HG03103 (cell line): ENCODE results near the gene TMEM151A.
"Not testable (repeated sequence)": the region's sequence is repeated elsewhere in the genome, so short reads cannot be mapped to it uniquely, and the experiment has no call there.

Experiments
- ATAC-seq: cut with Tn5 transposase; IDR thresholded peaks from one replicate; pipeline ENCODE4 v1.9.1; 2021; ENCODE audit warnings: low read depth; ENCODE audit not compliant: unreplicated experiment

The TMEM151A gene

DNA sequence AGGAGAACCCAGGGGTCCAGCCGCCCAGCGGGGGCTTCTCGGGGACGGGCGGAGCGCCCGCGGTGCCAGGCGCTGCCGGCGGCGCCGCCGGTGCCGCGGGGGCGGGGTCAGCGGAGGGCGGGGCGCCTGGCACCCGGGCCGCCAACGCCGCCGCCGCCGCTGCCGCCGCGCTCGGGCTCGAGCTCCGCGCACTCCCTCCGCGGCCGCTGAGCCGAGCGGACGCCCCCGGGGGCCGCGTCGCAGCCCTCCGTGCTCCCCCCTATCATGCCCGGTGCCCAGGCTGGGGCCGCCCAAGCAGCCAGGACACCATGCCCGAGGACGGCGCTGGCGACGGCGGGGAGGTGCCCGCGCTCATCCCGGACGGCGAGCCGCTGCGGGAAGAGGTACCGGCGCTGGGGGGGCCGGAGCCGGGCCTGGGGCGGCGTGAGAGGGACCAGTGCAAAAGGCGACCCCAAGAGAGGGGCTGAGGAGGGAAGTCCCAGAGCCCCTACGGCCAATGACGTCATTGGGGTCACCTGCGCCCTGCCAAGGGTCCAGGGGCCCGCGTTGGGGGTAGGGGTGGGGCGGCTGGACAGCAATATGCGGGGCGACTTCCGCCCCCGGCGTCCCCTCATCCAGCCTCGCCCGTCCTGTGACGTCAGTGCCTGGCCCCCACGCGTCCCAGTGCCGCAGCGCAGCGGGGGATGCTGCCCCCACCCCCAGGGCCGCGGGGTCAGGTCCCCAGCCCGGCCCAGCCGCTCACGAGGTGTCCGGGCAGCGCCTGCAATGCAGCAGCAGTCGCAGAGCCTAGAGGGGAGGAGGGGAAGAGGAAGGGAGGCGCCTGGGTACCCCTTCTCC, at the start of gene TMEM151A:
TSS of gene TMEM151A (plus strand) at position 189 of the 837 bp plus-strand sequence. CDS start at position 309, 120 bp downstream.
- ATAC-seq, result no peak

DNA sequence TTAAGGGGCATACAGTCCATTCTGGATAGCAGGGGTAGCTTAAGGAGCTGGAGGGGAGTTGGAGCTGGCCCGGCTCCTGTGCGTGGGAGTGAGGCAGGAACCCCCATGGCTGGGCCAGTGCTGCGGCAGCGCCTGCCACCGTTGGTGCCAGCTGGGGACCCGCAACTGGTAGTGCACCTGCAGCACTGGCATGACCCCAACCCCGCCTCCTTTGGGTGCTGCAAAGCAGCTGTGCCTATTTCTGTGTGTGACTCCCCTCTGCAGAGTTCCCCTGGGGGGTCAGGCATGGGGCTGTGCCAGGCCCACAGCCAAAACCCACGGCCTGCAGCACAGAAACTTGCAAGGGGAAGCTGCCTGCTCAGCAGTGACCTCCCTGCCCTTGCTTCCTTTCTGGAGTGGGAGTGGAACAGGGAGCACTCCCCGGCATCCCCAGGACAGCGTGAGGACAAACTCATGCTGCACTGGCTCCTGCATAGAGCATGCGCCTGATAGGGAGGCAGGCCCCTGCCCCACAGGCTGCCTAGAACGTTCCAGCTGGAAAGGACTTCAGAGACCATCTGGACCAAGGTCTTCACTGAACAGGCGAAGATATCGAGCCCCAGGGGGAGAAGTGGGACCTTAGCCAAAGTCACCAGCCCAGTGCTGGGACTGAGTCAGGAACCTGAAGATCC, 49.5 kb upstream of the TMEM151A start:
- ATAC-seq, result no peak

DNA sequence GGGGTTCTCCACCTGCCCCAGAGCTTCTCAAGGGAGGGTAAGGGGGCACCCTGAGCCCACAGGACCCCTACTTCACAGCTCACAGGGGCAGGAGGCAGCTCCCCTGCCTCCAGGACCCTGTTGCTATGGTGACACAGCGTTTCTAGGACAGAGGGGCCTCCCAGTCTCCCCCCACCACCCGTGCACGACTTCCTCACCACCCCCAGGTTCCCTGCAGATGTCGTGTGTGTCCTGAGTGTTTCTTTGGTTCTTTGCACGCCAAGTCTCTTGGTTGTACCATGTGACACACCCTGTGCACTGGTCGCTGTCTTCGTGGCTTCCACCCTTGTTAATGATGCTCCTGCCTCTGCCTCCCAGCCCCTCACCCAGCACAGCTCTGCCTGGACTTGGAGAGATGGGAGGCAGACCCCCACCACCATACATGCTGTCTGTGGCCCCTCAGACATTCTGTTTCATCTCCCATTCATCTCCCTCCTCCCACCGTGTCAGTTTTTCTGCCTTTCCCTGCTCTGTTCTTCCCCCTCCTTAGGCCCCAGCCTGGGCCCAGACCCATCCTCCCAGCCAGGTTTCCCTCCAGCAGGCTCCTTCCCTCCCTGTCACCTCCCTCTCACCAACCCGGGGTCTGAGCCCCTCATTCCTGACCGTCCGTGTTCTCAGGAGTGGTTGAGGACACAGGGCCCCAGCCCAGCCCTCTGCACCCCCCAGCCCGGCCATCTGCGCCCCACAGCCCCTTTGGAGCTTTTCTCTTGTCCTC, 47.7 kb upstream of the TMEM151A start:
- ATAC-seq, result no peak

DNA sequence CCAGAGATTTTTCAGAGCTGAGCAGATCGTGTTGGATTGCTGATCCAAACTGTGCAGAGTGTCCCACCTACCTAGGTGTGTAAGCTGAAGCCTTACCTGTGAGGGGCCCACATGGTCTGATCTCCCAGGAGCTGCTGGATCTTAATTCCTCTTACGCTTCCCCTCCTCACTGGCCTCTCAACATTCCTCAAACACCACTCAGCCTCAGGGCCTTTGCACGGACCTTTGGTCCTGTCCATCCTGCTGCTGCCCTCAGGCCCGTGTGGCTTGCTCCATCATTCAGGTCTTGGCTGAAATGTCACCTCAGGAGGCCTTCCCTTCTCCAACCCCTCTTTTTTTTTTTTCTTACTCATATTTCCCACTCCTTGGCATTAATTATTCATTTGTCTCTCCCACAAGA, 44.4 kb upstream of the TMEM151A start:
- no peak for ATAC-seq

DNA sequence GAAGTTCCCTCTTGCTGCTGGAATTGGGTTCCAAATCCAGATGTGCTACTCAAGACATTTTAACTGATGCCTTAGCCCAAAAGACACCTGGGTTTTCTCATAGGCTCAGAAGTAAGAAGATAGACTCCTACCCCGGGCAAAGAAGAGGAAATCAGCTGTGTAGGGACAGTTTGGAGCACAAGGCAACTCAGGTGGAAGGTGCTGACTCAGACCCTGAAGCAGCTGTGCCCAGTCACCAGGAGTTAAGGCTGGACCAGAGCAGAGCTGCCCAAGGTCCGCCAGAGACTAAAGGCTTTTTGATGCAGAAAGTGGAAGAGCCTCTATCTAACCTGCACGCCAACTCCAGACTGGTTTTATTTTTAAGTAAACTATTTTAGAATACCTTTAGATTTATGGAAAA, 43.9 kb upstream of the TMEM151A start:
- ATAC-seq, result no peak

DNA sequence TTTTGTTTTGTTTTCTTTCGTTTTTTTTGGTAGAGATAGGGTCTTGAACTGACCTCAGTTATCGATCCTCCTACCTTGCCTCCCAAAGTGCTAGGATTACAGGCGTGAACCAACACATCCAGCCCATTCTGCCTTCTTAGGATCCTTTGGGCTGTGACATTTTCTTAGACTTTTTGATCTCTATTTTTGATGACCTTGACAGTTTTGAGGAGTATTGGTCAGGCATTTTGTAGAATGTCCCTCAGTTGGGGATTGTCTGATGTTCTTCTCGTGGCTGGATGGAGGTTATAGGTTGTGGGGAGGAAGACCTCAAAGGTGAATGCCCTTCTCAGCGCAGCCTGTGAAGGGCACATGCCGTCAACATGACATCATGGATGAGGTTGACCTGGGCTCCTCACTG, 42.8 kb upstream of the TMEM151A start:
- no peak for ATAC-seq

DNA sequence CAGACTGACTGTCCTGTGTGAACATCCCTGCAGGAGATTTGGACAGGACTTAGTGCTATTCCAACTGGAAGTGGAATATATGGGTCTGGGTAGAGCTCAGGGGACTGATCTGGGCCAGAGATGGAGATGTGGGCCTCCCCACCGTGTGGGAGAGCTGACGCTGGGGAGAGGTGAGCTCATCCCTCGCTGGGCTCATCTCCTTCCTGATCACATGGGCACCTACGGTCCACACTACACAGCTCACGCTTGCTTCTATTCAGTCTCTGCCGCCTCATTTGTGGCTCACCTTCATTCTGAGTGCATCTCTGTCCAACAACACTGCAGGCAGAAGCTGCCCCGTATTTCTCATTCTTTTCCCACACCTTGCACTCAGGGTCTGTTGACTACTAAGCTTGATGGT, 39.9 kb upstream of the TMEM151A start:
- no peak for ATAC-seq

DNA sequence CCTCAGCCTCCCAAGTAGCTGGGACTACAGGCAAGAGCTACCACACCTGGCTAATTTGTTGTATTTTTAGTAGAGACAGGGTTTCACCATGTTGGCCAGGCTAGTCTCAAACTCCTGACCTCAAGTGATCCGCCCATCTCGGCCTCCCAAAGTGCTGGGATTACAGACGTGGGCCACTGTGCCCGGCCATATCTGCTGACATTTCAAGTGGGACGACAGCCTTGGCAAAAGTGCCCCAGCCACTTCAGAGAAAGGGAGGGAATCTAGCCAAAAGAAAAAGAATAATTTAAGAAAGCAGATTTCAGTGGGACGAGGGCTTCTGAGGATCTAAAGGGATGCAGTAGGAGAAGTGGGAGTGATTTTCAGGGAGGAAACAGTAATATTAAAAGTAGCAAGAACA, 38.6 kb upstream of the TMEM151A start:
- ATAC-seq, result not testable (repeated sequence)

DNA sequence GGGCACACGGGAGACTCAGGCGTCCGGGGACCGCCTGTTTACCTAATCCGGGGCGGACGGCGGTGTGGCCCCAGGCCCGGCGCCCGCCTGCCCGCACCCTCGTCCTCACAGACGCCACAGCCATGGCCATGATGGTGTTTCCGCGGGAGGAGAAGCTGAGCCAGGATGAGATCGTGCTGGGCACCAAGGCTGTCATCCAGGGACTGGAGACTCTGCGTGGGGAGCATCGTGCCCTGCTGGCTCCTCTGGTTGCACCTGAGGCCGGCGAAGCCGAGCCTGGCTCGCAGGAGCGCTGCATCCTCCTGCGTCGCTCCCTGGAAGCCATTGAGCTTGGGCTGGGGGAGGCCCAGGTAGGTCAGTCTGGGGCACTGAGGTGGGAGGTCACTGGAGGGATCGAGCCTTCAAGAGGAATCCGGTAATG, 33.2 kb upstream of the TMEM151A start:
- no peak for ATAC-seq

DNA sequence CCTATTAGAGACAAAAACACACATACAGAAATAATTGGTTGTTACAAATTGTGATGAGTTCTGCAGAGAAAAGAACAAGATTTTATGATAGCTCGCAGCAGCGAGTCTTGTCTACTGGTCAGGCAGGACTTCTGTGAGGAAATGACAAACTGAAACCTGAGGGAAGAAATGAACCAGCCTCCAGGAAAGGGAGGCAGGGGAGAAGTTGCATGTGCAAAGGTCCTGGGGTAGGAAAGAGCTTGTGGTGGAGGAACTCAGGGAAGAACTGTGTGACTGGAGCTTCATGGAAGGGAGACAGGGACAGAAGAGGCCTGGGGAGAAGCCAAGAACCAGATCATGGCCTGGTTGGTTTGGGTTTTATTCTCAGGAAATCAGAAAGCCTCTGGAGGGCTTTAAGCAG, 32.5 kb upstream of the TMEM151A start:
- ATAC-seq, result no peak

DNA sequence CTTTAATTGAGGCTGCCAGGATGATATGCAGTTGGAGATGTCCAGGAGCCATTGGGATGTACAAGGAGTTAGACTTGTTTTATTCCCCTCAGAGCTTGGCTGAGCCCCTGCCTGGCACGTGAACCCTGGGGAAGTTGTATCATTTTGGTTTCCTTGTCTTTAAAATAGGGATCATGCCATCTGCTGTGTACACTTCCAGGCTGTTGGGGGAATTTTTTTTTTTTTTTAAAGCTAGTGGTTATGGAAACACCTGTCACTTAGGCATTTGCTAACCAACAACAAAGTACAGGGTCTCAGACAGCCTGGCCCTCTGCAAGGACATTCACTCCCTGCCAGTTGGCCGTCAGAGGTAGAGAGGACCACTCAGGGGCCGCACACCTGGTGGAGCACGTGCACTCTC, 31.7 kb upstream of the TMEM151A start:
- no peak for ATAC-seq

DNA sequence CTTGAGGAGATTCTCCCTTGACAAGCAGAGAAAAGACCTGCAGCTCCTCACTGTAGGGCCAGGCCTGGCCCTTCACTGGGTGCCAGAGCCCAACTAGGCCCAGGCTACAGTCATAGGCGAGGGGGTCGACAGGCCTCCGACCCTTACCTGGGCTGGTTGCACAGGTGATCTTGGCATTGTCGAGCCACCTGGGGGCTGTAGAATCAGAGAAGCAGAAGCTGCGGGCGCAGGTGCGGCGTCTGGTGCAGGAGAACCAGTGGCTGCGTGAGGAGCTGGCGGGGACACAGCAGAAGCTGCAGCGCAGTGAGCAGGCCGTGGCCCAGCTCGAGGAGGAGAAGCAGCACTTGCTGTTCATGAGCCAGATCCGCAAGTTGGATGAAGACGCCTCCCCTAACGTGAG, 30.1 kb upstream of the TMEM151A start:
- ATAC-seq, result no peak

DNA sequence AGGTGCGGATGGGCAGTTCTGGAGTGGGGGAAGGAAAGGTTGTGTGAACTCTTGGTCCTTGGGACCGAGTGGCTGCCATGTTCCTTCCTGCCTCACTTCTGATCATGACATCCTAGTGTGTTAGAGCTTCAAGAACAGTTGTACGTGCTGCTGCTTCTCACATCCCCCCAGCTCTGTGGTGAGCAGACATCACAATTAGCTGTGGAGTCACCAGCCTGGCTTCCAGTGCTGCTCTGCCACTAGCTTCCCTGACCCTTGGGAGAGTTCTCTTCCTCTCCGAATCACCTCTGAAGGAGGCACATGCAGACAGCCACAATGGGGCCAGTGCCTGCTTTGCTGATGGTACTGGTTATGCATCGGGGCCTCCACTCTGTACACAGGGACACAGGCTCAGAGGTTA, 29.5 kb upstream of the TMEM151A start:
- no peak for ATAC-seq

DNA sequence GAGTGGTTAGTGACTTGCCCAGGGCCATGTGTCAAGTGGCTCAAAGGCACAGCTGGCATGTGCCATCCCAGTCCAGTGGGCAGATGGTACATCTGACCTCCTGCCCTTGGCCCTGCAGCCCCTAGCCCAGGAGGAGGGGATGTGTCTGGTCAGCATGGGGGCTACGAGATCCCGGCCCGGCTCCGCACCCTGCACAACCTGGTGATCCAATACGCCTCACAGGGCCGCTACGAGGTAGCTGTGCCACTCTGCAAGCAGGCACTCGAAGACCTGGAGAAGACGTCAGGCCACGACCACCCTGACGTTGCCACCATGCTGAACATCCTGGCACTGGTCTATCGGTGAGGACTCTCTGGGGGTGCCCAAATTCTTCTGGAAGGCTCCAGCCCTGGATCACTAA, 29.0 kb upstream of the TMEM151A start:
- ATAC-seq, result no peak

DNA sequence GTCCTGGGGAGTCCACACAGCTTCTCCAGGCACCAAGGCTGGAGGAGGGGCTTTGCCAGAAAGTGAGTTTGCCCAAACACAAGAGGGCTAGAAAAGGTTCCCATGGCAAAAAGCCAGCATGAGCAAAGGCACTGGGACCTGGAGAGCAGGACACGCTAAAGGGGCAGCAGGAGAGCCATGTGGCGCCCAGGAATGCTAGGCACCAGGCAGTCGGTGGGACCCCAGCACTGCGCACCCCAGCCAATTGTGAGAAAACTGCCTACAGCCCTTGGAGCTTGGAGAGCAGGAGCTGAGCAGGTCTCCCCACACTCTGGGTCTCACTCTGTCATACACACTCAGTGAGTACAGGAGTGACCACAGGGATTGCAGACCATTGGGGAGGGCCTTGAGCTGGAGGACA, 28.5 kb upstream of the TMEM151A start:
- no peak for ATAC-seq

DNA sequence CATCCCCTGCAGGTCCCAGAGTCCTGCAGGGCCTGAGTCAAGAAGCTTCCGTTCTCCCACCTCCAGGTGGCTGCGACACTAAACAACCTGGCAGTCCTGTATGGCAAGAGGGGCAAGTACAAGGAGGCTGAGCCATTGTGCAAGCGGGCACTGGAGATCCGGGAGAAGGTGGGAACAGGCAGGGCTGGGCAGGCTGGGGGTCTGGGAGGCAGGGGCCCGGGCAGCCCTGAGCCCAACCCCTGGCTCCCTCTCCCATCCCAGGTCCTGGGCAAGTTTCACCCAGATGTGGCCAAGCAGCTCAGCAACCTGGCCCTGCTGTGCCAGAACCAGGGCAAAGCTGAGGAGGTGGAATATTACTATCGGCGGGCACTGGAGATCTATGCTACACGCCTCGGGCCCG, 27.9 kb upstream of the TMEM151A start:
- no peak for ATAC-seq

DNA sequence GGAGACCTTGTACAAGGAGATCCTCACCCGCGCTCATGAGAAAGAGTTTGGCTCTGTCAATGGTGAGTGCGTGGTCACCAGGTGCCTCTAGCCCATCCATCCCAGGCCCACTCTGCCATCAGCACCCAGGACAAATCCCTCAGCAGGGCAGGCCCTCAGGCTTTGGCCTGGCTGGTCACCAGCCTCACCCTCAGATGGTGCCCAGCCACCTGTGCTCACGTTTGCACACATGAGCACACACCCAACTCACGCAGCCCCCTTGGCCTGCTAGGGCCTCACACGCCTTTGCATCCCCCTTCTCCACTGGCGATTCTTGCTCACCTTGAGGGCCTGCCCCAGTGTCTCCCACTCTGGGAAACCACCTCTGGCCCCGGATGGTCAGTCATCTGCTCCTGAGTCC, 27.3 kb upstream of the TMEM151A start:
- no peak for ATAC-seq

DNA sequence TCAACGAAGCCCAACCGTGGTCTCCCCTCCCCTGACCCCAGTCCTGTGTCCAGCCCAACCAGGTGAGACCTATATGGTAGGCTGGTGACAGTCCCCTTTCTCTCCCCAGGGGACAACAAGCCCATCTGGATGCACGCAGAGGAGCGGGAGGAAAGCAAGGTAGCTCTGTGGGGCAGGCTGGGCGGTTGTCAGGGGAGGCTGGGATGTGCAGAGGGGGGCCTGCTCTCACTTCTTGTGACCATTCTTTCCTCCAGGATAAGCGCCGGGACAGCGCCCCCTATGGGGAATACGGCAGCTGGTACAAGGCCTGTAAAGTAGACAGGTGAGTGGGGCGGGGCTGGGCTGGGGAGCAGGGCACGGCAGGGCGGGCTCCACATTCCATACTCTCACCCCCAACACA, 26.8 kb upstream of the TMEM151A start:
- no peak for ATAC-seq

DNA sequence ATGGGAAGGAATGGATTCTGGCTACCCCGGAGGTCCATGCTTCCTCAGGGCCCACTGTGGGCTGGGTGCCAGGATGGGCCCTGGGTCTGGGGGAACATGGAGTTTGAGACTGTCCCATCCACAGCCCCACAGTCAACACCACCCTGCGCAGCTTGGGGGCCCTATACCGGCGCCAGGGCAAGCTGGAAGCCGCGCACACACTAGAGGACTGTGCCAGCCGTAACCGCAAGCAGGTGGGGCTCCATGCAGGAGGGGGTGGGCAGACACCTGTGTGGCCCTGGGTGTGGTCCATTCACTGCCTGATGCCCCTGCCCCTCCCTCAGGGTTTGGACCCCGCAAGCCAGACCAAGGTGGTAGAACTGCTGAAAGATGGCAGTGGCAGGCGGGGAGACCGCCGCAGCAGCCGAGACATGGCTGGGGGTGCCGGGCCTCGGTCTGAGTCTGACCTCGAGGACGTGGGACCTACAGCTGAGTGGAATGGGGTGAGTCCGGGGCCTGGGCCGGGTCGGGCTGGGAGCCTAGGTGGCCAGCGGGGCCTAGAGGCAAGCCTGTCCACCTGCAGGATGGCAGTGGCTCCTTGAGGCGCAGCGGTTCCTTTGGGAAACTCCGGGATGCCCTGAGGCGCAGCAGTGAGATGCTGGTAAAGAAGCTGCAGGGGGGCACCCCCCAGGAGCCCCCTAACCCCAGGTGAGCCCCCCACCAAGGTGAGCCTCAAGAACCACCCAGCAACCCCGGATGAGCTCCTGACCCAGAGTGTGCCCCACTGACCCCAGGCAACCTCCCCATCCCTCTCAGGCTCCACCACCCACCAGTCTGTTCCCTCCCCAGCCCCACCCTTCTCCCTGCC, 25.9 kb upstream of the TMEM151A start:
- ATAC-seq, result no peak

DNA sequence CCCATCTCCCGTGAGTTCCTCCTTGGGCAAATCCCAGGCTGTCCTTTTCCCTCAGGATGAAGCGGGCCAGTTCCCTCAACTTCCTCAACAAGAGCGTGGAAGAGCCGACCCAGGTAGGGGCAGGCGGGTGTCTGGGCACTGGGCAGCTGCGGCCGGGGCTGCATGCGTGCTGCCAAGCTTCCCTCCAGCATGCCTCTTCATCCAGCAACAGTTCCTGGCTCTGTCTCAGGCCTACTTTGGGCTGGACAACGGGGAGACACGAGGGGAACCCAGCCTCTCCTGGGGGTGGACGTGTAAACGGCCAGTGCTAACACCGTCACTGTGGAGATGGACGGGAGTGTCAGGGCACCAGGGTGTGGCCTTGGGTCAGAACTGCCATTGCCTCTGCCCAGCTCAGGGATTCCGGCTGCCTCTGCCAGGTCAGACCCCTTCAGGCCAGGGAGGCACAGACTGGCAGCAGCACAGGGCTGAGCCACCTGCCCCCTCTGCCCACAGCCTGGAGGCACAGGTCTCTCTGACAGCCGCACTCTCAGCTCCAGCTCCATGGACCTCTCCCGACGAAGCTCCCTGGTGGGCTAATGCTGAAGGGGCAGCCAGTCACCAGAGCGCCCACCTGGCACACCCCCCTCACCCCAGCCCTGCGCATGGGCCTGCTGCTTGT, 25.2 kb upstream of the TMEM151A start:
- no peak for ATAC-seq
